ENCODE measurements around the gene GCNT3.
A peak's percentile ranks its signal among the peaks of the same experiment; 100 is the strongest.

GCNT3 gene, protein sequence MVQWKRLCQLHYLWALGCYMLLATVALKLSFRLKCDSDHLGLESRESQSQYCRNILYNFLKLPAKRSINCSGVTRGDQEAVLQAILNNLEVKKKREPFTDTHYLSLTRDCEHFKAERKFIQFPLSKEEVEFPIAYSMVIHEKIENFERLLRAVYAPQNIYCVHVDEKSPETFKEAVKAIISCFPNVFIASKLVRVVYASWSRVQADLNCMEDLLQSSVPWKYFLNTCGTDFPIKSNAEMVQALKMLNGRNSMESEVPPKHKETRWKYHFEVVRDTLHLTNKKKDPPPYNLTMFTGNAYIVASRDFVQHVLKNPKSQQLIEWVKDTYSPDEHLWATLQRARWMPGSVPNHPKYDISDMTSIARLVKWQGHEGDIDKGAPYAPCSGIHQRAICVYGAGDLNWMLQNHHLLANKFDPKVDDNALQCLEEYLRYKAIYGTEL

DNA sequence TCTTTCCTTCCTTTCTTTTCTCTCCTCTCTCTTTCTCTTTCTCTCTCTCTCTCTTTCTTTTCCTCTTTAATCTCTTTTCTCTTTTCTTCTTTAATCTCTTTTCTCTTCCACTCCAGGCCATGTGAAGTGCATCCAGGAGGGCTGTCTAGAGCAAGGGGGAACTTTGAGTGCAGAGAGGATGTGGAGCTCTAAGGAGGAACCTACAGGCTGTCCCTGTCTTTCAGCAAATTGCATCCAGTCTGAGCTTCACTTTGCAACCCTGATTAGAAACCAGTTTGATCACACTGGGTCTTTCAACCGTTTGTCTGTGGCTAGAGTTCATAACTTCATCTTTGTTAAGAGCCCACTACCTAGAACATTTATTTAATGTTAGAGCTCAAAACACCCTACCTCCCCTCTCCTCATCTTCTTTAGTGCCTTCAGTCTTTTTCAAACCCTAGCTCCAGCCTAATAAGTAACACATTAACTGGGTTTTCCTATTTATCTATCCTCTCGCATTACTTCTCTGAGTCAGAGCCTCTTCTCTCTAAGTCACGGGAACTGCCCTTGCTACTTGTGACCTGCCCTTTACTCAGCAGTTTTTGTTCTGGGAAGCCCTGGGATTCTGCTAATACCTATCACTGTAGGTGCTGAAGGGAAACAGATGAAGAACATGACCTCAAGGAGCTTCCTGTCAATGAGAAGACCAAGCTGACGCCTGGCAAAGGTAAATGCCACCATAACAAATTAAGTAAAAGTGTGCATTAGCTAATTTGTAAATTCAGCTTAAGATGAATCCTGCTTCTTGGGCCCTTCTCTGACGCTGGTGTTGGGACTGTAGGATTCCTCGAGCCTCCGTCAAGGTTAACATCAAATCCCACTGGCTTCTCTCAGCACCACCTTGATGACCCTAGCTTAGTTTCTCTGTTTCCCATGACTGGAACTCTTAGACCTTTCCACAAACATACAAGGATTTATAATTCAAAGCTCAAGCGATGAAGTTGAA is at the start of gene GCNT3:
Gene GCNT3 (plus strand): TSS at position 508 of the 985 bp plus-strand sequence. CDS start 6,456 bp downstream, outside the sequence.
- peak; percentile 67 for DNase-seq

DNA sequence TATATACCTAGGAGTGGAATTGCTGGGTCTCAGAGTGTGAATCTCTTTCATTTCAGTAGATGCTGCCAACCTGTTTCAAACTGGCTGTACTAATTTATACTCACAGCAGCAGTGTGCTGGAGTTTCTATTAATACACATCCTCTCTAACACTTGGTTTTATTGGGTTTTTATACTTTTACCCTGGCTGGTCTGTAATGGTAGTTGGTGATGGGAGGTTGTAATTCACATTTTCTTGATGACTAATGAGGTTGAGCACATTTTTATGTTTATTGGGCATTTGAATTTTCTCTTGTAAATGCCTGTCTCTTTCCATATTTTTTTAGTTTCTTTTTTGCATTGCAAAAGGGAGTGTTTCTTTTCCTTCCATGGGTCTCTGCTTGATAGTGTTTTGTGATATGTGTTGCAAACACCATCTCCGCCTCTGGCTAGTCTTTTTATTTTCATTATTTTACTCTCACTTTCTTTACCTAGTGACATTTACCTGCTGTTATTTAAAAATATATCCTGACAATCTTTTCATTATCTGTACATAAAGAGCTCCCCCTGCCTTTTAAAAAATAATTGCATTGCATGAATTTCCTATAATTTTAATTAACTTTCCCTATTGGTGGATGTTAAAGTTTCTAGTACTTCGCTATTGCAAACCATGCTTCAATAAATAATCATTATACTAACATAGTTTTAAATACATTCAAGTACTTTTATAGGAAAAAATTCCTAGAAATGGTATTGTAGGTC is 49.0 kb upstream of the GCNT3 start:
- no peak for DNase-seq

DNA sequence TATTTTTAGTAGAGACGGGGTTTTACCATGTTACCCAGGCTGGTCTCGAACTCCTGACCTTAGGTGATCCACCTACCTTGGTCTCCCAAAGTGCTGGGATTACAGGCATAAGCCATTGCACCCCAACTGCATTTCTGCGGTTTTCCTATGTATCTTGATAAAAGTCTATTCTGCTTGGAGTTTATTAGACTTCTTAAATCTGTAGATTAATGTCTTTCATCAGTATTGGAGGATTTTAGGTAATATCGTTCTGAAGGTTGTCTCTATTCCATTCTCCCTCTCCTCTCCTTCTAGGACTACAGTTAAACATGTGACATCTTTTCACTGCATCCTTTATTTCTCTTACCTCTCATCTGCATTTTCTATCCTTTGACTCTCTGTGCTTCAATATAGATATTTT is 46.3 kb upstream of the GCNT3 start:
- DNase-seq = no peak

DNA sequence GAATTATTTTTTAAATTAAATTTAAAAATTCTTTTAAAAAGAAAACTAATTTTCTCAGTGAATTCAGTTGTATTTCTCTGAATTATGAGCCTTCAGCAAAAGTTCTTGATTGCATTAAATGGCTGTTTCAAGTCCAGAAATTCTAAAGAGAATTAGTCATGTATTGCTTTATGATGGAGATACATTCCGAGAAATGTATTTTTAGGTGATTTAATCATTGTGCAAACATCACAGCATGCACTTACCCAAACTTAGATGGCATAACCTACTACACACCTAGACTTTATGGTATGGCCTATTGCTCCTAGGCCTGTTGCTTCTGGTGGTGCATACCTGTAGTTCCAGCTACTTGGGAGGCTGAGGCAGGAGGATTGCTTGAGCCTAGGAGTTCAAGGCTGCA is 44.3 kb upstream of the GCNT3 start:
- no peak for DNase-seq

DNA sequence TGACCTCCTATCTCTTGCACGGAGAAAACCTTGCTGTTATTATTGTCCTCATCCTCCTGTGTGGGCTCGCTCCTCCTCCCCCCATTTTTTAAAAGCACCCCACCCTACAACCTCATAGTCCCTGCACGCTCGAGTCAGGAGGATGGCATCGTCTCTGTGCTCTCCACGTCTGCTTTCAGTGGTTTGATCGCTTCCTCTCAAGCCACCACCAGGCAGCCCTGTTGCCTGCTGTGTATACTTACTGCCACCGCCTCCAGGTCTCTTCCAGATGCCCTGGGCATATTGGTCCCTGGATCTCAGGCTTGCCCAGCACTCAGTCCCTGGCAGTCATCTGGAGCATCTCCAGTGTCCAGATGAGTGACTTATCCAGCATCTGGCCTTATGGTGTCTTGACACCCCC is 42.1 kb upstream of the GCNT3 start:
- DNase-seq = no peak

DNA sequence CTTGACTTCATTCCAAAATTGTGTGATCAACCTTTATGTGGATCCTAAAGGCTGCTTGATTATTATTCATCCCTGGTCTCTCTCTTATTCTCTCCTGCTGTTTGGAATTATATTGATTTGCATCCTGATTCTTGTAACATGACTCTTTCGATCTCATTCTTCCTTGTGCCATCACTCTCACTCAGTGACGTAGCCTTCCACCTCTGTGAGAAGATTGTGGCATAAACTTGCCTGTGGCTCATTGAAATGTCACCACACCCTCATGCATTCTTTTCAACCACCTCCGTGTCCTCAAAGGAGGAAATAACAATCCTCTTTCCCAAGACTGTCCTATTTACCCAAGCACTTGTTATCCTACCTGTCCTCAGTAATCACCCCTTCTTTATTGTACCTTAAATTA is 41.3 kb upstream of the GCNT3 start:
- DNase-seq = no peak

DNA sequence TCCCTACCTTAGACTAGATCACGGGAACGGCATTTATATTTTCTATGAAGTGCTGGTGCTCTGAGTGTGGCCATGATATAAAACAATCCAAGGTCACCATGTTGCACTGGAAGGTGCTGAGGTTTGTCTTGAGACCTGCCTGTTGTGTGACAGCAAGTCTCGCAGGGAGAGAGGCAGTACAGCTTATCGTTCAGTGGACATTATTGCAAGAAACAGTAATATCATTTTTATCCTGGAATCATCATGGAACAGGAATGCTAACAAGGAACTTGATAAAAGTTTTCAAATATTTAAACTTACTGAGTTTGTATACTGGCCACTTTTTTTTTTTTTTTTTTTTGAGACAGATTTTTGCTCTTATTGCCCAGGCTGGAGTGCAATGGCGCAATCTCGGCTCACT is 40.0 kb upstream of the GCNT3 start:
- no peak for DNase-seq

DNA sequence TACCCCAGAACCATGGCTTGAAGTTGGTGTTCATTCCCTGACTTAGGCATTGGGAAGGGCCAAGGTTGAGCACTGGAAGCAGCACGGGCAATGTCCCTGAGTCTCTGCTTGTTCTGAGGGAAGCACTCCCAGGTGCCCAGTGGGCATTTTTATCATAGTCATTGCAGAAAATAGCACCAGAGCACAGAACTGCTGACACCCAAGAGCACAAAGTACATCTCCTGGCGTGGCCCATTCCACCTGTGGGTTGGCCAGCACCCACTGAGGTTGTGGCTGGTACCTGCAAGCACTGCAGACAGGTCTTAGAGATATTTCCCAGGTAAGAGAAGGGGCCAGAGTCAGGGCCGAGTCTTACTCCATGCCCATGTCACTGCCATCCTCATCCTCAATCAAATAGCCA is 28.5 kb upstream of the GCNT3 start:
- no peak for DNase-seq

DNA sequence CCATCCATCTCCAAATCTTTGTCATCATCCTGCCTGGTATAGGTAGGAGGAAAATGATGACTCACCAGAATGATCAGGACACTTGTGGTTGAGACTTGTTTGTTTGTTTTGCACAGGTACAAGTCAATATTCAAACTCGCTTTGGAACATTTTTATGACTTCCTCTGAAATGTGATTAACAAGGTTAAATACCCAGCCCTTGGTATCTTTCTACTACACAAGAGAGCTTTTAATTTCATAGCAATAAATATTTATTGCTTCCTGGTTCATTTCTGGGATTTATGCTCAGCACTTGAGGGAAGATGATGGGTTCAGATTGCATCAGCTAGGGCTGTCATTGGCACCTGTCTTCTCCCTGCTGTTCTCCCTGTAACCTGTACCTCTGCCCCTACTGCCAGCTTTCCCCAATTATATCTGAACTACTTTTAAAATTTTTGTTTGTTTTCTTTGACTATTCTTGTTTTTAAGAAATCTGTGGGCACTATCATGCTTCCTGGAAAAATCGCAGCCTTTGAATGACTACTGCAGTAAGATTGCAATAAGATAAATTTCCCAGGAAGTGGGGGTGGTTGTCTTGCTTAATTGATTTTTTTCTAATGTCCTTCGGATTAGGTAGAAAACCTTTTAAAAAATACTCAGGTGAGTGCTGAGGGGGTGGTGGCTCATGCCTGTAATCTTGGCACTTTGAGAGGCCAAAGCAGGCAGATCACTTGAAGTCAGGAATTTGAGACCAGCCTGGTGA is 24.3 kb upstream of the GCNT3 start:
- no peak for DNase-seq

DNA sequence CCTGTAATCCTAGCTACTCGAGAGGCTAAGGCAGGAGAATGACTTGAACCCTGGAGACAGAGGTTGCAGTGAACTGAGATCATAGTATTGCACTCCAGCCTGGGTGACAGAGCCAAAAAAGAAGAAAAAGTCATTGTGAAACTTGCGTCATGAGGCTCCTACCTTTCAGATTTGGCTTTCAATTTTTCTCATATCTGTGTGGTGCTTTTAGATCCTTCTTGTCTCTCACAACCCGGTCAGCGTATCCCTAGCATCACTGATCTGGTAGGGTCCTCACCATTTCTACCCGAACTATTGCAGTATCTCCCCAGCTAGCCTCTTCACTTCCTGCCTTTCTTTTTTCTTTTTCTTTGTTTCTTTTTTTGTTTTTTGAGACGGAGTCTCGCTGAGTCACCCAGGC is 21.6 kb upstream of the GCNT3 start:
- DNase-seq = no peak

DNA sequence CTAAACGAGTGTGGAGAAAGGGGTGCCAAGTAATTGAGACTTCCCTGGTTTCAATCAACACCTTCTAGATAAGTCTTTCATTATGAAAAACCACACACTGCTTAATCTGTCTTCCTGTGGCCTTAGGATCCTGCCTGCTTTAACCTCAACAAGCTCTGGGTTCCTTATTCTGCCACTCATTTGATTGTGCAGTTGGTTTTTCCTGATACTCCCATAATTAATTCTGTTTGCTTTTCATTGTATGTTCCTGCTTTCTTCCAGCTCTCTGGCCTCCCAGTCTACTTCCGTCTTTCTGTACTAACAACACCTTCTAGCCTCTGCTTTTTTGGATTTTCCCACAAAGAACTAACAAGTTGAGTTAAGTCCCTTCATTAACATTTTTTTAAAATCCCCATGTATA is 20.2 kb upstream of the GCNT3 start:
- no peak for DNase-seq

DNA sequence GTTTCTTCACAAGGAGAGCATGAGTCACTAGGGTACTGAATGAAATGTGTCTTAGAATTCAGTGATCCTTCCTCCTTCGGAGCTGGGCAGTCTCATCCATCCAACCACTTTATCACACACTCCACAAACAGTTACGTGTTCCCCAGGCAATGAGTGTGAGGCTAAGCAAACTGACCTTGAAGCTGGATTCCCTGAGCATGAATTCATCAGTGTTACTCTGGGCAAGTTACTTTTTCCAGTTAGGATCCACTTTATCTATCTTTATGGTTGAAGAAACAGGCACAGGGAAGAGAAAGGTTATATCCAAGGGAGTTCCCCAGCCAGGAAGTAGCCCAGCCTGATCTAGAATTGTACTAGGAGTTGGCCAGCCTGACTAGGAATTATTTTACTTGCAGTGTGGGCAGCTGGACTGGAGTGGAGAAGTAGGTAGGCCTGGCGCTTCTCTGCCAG is 17.1 kb upstream of the GCNT3 start:
- peak; percentile 41 for DNase-seq

DNA sequence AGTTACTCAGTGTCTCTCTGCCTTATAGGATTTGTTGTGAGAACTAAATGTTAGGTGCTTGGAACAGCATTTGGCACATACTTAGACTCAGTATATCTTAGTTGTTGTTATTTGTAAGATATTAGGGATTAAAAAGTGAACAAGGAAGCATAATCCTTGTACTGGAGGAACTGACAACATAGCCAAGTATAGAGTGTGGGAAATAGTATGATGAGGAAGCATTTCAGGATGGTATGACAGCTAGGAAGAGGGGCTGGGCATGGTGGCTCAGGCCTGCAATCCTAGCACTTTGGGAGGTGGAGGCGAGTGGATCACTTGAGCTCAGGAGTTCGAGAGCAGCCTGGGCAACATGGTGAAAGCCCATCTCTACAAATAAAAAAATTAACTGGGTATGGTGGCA is 16.6 kb upstream of the GCNT3 start:
- DNase-seq = no peak

DNA sequence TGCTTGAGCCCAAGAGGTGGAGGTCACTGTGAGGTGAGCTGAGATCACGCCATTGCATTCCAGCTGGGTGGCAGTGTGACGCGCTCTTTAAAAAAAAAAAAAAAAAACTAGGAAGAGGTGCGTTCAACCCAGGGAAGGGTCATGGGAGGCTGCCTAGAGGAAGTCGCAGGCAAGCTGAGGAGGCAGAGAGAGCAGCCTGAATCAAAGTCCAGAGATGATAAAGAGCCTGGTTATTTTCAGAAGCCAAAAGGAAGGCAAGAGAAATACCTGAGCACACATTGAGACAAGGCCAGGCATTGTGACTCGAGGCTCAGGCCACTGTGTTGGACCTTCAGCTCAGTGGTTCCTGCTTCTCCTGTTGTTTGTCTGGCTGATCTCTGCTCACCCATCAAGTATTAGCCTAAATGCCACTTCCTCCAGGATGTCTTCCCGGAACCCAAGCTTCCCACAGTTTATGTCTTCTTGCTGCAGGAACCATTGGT is 16.1 kb upstream of the GCNT3 start:
- DNase-seq = no peak

DNA sequence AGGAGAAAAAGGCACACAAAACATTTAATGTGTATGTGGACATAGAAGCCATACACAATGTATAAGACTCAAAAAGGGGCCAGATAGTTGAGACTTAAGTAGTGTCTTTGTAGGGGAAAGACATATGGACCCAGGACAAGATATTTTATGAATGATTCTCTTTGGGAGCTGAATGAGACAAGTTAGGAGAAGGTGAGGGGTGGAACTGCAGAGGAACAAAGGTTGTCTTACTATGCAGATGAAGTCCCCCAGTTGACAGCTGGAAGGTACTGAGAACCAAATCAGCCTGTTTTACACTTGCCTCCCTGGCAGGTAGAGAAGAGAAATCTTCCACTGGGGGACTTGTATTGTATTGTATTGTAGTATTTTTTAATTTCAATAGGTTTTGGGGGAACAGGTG is 14.9 kb upstream of the GCNT3 start:
- DNase-seq = no peak

DNA sequence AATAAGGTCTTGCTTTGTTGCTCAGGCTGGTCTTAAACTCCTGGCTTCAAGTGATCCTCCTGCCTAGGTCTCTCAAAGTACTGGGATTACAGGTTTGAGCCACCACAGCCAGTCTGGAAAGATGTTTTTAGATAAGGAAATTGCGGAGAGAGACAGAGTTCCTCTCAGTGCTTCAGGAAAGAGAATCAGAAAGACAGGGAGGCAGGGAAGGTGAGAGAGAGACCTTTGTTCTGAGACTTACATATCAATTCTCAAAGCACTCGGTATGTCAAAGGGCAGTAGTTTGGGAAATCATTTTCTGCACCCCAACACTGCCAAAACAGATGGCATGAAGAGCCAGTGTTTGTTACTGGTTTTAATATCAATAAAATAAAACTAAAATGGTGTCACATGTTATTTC is 13.1 kb upstream of the GCNT3 start:
- no peak for DNase-seq

DNA sequence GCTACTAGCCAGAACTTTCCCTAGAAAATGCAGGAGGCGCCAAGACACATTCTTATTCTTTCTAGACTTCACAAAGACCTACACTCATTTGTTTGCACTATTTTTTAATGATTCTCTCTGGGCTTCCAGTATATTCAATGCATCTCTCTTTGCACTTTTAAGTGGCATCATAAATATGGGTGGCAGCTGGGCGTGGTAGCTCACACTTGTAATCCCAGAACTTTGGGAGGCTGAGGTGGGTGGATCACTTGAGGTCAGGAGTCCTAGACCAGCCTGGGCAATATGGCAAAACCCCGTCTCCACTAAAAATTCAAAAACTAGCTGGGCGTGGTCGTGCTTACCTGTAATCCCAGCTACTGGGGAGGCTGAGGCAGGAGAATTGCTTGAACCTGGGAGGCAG is 5.6 kb upstream of the GCNT3 start:
- DNase-seq = no peak

DNA sequence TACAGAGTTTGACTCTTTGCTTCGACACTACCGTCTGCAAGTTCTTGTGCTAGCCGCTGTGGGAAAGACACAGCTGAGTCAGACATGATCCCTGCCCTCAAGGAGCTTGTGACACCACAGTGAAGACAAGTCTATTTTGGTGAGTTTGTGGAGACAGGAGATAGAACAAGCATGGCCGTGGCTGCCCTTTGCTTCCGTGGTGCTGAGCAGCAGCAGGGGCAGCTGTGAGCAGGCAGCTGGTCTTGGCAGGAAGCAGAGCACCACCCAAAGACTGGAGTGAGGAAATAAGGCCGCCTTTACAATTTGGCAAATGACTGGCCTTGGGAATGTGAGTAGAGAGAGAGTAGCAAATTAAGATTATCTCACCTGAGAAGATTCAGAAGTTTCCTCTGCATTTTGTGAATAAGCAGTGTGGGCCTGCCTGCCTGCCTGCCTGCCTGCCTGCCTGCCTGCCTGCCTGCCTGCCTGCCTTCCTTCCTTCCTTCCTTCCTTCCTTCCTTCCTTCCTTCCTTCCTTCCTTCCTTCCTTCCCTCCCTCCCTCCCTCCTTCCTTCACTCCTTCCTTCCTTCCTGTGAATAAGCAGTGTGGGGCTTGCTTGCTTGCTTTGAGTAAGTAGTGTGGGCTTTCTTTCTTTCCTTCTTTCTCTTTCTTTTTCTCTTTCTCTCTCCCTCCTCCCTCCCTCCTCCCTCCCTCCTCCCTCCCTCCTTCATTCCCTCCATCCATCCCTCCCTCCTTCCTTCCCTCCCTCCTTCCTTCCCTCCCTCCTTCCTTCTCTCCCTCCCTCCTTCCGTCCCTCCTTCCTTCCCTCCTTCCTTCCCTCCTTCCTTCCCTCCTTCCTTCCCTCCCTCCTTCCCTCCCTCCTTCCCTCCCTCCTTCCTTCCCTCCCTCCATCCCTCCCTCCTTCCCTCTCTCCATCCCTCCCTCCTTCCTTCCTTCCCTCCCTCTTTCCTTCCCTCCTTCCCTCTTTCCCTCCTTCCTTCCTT is 1.6 kb upstream of the GCNT3 start:
- DNase-seq = no peak

DNA sequence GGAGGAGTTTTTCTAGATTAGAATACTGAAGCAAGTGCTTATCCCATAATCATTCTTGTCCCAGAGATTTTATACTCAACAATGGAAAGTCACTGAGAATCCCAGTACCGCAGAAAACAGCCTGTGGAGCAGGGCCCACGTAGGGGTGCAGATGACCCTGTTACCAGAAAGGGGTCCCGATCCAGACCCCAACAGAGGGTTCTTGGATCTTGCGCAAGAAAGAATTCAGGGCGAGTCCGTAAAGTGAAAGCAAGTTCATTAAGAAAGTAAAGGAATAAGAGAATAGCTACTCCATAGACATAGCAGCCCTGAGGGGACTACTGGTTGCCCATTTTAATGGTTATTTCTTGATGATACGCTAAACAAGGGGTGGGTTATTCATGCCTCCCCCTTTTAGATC is 2.6 kb downstream of the GCNT3 start:
- DNase-seq = no peak

DNA sequence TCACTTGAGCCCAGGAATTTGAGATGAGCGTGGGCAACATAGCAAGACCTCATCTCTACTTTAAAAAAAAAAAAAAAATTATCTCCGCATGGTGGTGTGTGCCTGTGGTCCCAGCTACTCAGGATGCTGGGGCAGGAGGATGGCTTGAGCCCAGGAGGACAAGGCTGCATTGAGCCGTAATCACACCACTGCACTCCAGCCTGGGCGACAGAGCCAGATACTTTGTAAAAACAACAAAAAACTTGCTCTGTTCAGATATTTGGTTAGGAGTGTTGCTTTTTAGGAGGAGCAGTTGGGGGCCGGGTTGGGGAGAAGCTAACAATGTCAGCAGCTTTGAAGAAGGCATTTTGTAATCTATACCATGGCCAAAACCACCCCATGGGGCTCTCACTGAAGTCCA is 4.1 kb downstream of the GCNT3 start:
- no peak for DNase-seq

DNA sequence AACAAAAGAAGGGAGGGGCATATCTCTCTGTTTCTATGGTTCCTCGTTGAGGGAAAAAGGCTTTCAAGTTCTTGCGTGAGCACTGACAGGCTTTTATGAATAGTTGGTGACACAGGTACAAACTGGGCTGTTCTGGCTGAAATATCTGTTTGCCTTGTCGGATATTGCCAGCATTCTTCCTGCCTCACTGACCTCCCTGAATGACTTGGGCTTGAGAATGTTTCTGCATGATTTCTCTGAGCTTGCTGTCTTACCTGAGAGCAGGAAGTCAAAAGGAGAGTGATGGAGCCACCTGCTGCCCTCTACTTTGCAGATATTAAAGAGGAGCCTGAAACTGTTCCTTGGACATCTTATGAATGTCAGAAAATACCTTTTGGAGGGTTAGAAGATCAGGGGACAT is 4.8 kb downstream of the GCNT3 start:
- DNase-seq = no peak
